Stimulated activated CD8-positive, alpha-beta memory T cell treated with anti-CD3 and anti-CD28 coated beads, Interleukin-4, amount 100 ng/mL, for 24 hours (primary cell): ENCODE results near the gene CFAP20.

ENCODE experiments used
- DNase-seq: peaks from one replicate; pipeline ENCODE4 v3.0.0-alpha.2; 2020; ENCODE audit warnings: low read depth

CFAP20 gene

GRCh38 chr16:58129097-58129936 lies at the start of gene CFAP20:
TSS of gene CFAP20 (minus strand) at chr16:58129381. CDS start at chr16:58129115, 266 bp downstream.
- DNase-seq, result peak; percentile 93

DNA sequence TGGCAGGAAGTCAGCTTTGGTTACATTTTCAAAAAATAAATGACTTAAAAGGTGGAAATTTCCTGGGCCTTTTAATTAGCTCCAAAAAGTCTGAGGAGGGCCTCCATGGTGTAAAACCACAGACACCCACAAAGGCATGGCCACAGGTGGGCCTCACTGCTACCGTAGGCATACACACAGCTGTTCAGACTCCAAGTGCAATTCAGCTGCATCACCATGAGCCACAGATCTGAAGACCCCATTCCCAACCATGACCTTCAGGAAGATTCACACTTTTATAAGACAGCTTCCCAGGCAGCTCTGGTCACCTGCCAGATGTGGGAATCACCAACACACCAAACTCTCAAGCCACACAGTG lies 48.2 kb upstream of the CFAP20 start:
- no peak for DNase-seq

- no peak for DNase-seq
Observed at GRCh38 chr16:58176608-58177352, 47.6 kb upstream of the CFAP20 start.

DNA sequence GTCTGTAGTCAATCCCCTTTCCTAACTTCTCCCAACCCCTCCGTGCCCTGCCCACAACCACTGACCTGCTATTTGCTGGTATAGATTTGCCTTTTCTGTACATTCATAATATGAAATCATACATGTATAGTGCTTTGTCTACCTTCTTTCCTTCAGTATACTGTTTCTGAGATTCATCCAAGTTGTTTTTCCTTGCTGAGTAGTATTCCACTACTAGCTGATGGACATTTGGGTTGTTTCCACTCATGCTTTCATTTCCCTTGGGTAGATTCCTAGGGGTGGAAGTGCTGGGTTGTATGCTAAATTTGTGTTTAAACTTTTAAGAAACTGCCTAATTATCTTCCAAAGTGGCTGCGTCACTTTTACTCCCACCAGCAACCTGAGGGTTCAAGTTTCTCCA lies 41.0 kb upstream of the CFAP20 start:
- DNase-seq, result no peak

DNA sequence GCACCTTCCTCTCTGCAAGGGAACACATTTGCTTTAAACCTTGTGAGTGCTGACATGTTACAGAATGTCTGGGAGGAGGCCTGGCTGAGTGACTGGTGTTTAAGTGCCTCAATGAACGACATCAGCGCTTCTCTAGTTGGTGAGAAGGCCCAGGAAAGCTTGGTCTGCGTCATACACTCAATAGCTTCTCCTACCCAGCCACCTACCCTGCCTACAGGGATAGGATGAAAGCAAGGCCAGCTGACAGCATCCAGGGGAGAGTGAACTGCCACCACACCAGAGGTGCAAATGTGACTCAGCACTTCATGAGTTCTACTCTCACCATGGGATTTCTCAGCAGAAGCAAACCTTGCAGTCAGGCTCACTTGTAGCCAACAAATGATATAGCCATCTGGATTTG lies 31.7 kb upstream of the CFAP20 start:
- DNase-seq, result no peak

DNA sequence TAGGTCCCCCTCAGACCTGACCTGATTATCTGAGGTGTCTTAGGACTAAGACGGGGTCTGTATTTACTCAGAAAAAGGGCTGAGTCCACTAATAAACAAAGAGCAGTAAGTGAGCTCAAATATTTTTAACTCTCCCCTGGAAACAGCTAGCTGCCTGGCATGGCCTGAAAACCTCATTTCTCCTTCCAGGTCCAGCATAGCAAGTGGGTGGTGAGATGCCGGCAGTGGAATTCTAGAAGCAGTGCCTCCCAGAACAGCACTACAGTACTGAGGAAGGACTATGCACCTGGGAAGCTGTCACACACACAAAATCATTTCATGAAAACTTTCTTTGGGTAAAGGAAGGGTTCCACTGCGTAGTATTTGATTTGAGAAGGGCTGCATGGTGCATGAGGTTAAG lies 29.5 kb upstream of the CFAP20 start:
- DNase-seq, result no peak

- no peak for DNase-seq
Observed at GRCh38 chr16:58157951-58158540, 28.9 kb upstream of the CFAP20 start.

DNA sequence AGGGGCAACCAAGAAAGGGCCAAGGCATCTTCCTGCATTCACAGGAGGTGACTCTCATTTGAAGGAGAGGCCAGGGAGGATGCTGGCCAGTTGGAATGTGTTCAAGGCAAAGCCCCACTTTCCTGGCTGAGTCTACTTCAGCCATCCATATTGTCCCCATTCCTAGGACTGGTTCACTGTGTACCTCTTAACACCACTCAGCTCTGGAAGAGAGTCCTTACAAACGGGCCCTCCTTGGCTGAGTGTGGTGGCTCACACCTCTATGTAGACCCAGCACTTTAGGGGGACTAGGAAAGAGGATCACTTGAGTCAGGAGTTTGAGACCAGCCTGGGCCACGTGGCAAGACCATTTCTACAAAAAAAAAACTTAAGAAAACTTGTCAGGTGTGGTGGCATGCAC lies 28.1 kb upstream of the CFAP20 start:
- no peak for DNase-seq

DNA sequence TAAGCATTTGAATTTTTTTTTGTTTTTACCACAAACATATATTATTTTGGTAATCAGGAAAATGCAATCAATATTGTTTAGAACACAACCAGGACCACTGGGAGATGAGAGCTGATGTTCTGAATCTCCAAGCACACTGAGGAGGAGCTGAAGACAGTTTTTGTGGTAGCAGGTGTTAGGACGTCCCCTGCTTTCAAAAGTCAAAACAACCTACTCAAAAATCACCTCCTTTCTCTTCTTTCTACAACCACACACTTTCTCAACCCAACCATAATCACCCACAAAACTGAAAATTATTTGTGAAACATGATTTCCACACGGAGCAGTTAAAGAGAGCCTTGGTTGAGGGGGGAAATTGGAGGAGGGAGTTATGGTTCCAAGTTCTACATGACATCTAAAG lies 26.7 kb upstream of the CFAP20 start:
- DNase-seq, result no peak

- DNase-seq, result no peak
Observed at GRCh38 chr16:58154345-58154744, 25.2 kb upstream of the CFAP20 start.

DNA sequence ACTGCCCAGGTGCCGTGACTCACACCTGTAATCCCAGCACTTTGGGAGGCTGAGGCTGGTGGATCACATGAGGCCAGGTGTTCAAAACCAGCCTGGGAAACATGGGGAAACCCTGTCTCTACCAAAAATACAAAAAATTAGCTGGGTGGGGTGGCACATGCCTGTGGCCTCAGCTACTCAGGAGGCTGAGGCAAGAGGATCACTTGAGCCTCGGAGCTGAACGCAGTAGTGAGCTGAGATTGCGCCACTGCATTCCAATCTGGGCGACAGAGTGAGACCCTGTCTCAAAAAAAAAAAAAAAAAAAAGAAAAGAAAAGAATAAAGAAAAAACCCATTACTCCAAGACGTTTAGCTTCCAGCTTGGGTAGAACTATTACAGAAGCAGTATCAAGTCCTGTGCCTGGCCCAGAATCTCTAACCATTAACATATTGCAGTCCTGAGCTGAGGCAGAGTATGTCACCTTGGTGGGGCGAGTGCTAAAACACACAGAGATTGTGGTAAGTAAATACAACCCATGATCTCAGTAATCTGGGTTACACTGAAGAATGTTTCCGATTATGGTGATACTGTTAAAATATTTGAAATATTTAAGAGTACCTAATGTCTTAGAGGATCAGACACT lies 23.2 kb upstream of the CFAP20 start:
- no peak for DNase-seq

GRCh38 chr16:58148526-58148925 lies 19.3 kb upstream of the CFAP20 start:
- no peak for DNase-seq

- no peak for DNase-seq
Observed at GRCh38 chr16:58148099-58148498, 18.9 kb upstream of the CFAP20 start.

DNA sequence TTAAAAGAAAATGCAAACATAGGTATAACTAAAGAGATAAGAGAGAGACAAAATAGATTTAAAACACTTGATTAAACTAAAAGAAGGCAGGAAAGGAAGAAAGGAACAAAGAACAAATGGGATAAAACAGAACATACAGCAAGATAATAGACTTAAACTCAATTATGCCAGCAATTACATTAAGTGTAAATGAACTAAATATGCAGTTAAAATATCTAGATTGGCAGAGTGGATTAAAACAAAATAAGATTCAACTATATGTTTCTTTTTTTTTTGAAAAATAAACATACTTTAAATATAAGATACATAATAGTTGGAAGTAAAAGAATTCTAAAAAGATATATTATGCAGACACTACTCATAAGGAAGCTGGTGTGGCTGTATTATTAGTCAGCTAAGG lies 9.7 kb upstream of the CFAP20 start:
- DNase-seq, result no peak

DNA sequence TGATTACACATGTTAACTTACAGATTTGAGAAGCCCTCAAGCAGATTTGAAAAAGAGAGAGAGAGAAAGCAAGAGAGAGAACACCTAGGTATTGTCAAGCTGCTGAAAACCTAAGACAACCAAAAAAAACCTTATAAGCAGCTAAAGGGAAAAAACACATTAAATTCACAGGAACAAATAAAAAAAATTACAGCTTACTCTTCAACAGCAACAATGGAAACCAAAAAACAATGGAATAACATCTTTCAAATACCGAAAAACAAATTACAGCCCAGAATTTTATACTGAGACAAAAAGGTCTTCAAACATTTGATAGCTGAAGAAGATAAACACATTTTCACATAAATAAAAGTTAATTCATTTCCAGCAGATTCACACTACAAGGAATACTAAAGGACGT lies 8.4 kb upstream of the CFAP20 start:
- DNase-seq, result no peak

GRCh38 chr16:58128711-58129096 lies 477 bp downstream of the CFAP20 start:
- DNase-seq, result no peak

GRCh38 chr16:58128181-58128631 lies 975 bp downstream of the CFAP20 start:
- no peak for DNase-seq

DNA sequence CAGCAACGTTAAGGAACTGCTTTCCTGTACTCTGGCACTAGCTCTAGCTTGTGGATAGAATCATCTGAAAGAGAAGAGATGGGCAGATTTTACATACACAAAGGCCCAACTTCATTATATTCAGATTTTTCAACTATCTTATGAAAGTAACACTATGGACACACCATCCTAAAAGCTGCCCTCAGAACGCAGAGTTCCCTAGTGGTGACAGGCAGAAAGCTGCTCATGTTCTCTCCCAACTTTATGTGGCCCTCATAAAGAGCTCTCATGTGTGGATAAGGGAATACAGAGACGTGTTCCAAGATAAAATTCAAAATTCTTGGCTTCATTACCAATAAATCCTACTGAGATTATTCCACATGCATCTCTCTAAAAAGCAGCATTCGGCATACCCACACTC lies 1.5 kb downstream of the CFAP20 start:
- DNase-seq, result no peak

GRCh38 chr16:58127033-58127556 lies 2.1 kb downstream of the CFAP20 start:
- no peak for DNase-seq

DNA sequence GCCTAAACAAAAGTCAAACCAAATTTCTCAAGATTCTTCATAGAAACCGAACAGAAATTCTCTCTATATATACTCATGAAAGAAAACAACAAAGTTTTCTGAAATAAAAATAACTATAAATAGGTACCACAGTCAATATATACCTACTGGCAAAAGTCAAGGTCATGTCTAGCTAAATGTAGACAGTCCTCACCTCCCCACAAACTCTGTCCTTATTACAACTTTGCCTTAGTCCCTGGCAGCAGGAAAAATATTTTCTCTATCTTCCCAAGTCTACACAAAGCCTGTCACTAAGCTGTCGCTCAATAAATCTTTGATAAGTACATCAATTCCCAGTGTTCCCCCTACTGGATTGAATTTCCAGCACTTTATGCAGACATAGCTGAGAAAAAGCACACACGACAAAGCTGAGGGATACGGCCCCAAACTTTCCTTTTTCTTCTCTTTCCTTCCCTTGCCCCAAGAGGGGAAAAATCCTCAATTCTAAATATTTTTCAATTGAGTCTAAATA lies 2.7 kb downstream of the CFAP20 start:
- no peak for DNase-seq

DNA sequence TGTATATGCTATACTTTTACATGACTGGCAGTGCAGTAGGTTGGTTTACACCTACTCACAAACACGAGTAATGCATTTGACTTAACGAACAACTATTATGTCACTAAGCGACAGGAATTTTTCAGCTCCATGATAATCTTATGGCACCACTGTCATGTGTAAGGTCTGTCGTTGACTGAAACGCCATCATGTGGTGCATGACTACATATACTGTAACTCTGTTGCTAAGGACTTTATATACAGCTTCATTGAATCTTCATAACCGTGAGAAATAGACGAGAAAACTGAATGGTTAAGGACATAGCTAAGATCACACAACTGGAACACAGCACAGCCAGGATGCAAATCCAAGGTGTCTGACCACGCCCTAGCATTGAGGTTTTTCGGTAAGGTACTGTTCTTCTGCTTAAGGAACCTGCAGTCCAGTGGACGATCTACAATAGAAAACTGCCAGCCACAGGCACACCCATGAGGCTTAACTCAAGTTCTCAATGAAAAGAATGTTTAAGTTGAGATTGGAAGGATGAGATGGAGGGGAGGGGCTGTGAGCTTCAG lies 3.3 kb downstream of the CFAP20 start:
- DNase-seq, result no peak

GRCh38 chr16:58125041-58125440 lies 4.1 kb downstream of the CFAP20 start:
- DNase-seq, result no peak
